DND-41 (cell line): ENCODE data around the gene WNT6.

Source experiments
- EZH2 ChIP-seq: IDR thresholded peaks from 3 replicates; pipeline ENCODE4 v1.6.1; 2012; ENCODE audit warnings: borderline replicate concordance, low read depth, mild to moderate bottlenecking, moderate library complexity, low read length, inconsistent platforms; ENCODE audit not compliant: severe bottlenecking
- TF ChIP-seq, protein P1 (sequence below): IDR thresholded peaks from 2 replicates; pipeline ENCODE4 v1.5.1; 2012; ENCODE audit warnings: borderline replicate concordance, low read length, moderate library complexity, mild to moderate bottlenecking; ENCODE audit not compliant: poor library complexity, severe bottlenecking; ENCODE audit errors: extremely low read depth

DNA sequence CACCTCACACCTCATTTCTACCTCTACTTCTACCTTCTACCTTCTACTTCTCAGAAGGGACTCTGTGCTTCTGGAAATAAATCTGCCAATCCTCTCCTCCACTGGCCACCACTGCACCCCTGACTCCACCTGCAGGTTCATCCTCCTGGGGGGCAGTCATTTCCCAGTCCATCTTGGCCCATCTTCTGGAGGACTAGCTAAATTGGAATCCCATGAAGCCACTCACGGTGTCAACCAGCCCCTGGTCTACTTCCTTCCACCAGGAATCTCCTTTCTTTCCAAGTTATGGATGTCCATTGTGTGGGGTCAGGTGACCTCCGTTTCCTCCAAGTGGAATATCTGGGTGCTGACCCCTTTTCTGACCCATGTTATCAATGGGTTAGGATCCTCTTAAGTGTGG lies 24.9 kb downstream of the WNT6 start:
- TF ChIP-seq, protein P1, sequence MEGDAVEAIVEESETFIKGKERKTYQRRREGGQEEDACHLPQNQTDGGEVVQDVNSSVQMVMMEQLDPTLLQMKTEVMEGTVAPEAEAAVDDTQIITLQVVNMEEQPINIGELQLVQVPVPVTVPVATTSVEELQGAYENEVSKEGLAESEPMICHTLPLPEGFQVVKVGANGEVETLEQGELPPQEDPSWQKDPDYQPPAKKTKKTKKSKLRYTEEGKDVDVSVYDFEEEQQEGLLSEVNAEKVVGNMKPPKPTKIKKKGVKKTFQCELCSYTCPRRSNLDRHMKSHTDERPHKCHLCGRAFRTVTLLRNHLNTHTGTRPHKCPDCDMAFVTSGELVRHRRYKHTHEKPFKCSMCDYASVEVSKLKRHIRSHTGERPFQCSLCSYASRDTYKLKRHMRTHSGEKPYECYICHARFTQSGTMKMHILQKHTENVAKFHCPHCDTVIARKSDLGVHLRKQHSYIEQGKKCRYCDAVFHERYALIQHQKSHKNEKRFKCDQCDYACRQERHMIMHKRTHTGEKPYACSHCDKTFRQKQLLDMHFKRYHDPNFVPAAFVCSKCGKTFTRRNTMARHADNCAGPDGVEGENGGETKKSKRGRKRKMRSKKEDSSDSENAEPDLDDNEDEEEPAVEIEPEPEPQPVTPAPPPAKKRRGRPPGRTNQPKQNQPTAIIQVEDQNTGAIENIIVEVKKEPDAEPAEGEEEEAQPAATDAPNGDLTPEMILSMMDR: no peak
- TF ChIP-seq EZH2: no peak
